Measurements from ENCODE around the gene TMIE. TPM values are rescaled to one million over a fixed set of nuclear protein-coding genes. Genes with fewer than 3 reads are reported as not detected.

The TMIE gene
- total and polyA plus RNA-seq, 2 of the 8 experiments (the other 6 are each of a cell fraction or from before 2014, with no cell fraction given) = 0.45 to 0.67 TPM

- Histone ChIP-seq H3K4ac (replicated peaks; ENCODE audit: insufficient read length, low read depth, low read length) (no peak overlapping the region), H2BK20ac (ENCODE audit: low read length) (no peak overlapping the region), H3K79me2 (ENCODE audit: control insufficient read depth in 1 of 2, insufficient read depth in 2 of 2, low read length in 2 of 2) (no peaks in the 10 kb centered on the region), H2AFZ (ENCODE audit: low read length) (no peak overlapping the region), H3K18ac (ENCODE audit: extremely low read depth, low read length) (no peak overlapping the region; the same call in 1 of the 2 replicates), H3K4me1 (replicated peaks in 1 of 4; ENCODE audit: control insufficient read depth in 3 of 4, insufficient read depth in 4 of 4, low read length in 3 of 4) (peaks cover 0 to 9% (median 2%) of the 10 kb centered on the region in 4 experiments; a peak in 4 of 7 replicates), H3K4me3 (ENCODE audit: extremely low read depth in 1 of 4, insufficient read depth in 2 of 4, low read depth in 3 of 4, low read length in 4 of 4) (no peak overlapping the region), H3K56ac (replicated peaks; ENCODE audit: insufficient read length, low read depth, low read length) (no peak overlapping the region), H4K5ac (ENCODE audit: insufficient read length, low read depth, low read length) (no peak overlapping the region), H2AK5ac (ENCODE audit: low read depth, low read length) (no peak overlapping the region), H3K4me2 (ENCODE audit: insufficient read depth in 1 of 2, low read depth in 2 of 2, low read length in 2 of 2) (no peak overlapping the region), H4K8ac (ENCODE audit: extremely low read depth, insufficient read depth, low read length) (no peak overlapping the region), H3K79me1 (ENCODE audit: low read depth, low read length) (no peaks in the 10 kb centered on the region), H3K27ac (ENCODE audit: low read depth, low read length) (no peak overlapping the region), H3K9me3 (ENCODE audit: insufficient read depth in 2 of 2, low read depth in 1 of 2, low read length in 1 of 2) (no peaks in the 10 kb centered on the region), H3K14ac (ENCODE audit: insufficient read length) (no peak overlapping the region), H2BK12ac (ENCODE audit: low read depth, low read length) (no peak overlapping the region), H2BK120ac (replicated peaks; ENCODE audit: low read depth, low read length) (no peak overlapping the region), H3K23me2 (ENCODE audit: low read depth, low read length) (no peaks in the 10 kb centered on the region; the same call in 1 of the 2 replicates), H3K27me3 (replicated peaks in 1 of 4; ENCODE audit: control insufficient read depth in 3 of 4, extremely low read depth in 1 of 4, insufficient read depth in 3 of 4, low read length in 3 of 4) (peaks cover 2 to 24% (median 20%) of the 10 kb centered on the region in 4 experiments; a peak in 6 of 7 replicates), H3K23ac (ENCODE audit: insufficient read length) (no peak overlapping the region), H3K36me3 (ENCODE audit: control insufficient read depth in 2 of 4, insufficient read depth in 4 of 4, low read length in 3 of 4) (no peaks in the 10 kb centered on the region), H4K20me1 (replicated peaks in 1 of 2; ENCODE audit: control insufficient read depth in 1 of 2, insufficient read depth in 2 of 2, low read length in 2 of 2) (peaks cover 0 to 3% of the 10 kb centered on the region in 2 experiments), H2BK5ac (ENCODE audit: low read depth, low read length) (no peak overlapping the region), H4K91ac (replicated peaks; ENCODE audit: insufficient read length, low read length) (no peak overlapping the region), H2BK15ac (ENCODE audit: low read length) (no peak overlapping the region), H3K9ac (replicated peaks in 1 of 4; ENCODE audit: extremely low read depth in 1 of 4, low read depth in 3 of 4, low read length in 3 of 4) (no peak overlapping the region)
- ChIA-PET POLR2A (ENCODE audit: partially characterized antibody) (no interaction called here), CTCF (ENCODE audit: partially characterized antibody) (interaction anchor here (0.6 to 2.1 kb wide), 9 partner anchors 9 to 211 kb away, joined by 3 to 16 read pairs (median 4); no protein-coding TSS in a partner anchor)
- TF ChIP-seq SIN3A (conservative IDR thresholded peaks at IDR 0.05 in 1 of 2, IDR thresholded peaks at IDR 0.05 in 1 of 2; ENCODE audit: low read depth in 1 of 2, low read length in 2 of 2) (no peak), ATF2 (IDR thresholded peaks at IDR 0.05; ENCODE audit: low read length) (no peak), NRF1 (IDR thresholded peaks at IDR 0.05; ENCODE audit: low read depth, low read length) (no peak), TAF1 (IDR thresholded peaks at IDR 0.05; ENCODE audit: low read depth, low read length) (no peak), SIX5 (IDR thresholded peaks at IDR 0.05; ENCODE audit: low read depth, low read length) (no peak), HDAC6 (IDR thresholded peaks at IDR 0.05; ENCODE audit: low read depth, low read length) (no peak), CHD2 (IDR thresholded peaks at IDR 0.05; ENCODE audit: low read length) (no peak), RXRA (IDR thresholded peaks at IDR 0.05; ENCODE audit: insufficient read depth, low read depth, low read length) (no peak), ZNF274 (IDR thresholded peaks at IDR 0.05; ENCODE audit: borderline replicate concordance, extremely low read depth, low read length) (no peak), KDM5A (IDR thresholded peaks at IDR 0.05; ENCODE audit: low read length) (no peak)
- DNase-seq (ENCODE audit: low read depth in 1 of 2, low spot score in 2 of 2) (no peak), FAIRE-seq (no peak)
- WGBS, 2 experiments (ENCODE audit: extremely low coverage in 1 of 2, insufficient coverage in 1 of 2, insufficient read length in 1 of 2, insufficient replicate concordance in 2 of 2, low coverage in 1 of 2, low lambda C conversion rate in 2 of 2, missing lambda C conversion rate in 1 of 2) = 90% methylated on average over 8 of the region's 8 CpGs; no CpG with 5 or more reads in 1 of the 2 experiments
Observed at GRCh38 chr3:46699676-46700523, 1.3 kb upstream of the TMIE start.
